SK-N-MC (cell line): ENCODE data around the gene SUV39H2.

Source experiments
- EZH2 ChIP-seq: fragments of 200-600 bp; sonication (generic); IDR thresholded peaks from one replicate; pipeline ENCODE4 v1.6.1; 2017; ENCODE audit warnings: antibody characterized with exemption
- FOXP2 ChIP-seq: optimal IDR thresholded peaks from 2 replicates; pipeline ENCODE3; 2011; ENCODE audit warnings: mild to moderate bottlenecking, moderate library complexity; ENCODE audit not compliant: insufficient read depth; ENCODE audit errors: extremely low read length, control extremely low read depth
- POLR2AphosphoS5 ChIP-seq: IDR thresholded peaks from 2 replicates; pipeline ENCODE4 v1.6.1; 2012; ENCODE audit warnings: mild to moderate bottlenecking, low read depth, low read length, borderline replicate concordance

DNA sequence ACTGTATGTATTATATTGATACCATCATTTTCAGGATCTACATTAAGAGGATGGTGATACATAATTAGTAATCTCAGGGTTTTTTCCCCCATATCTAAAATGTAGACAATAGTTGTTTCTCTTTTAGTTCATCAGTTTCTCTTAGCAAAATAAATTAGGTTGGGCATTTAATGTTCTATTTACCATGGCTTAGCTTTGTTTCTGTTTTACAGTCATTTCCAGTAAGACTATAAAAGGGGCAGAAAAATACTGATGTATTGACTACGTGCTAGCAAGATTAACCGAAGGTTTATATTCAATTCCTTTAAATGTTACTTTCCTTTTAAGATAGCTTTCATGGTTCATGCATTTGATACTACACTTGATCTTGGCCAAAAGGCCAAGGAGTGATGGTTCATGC, 26.2 kb downstream of the SUV39H2 start:
- TF ChIP-seq EZH2 (no peak), POLR2AphosphoS5 (no peak), FOXP2 (no peak)
